Measurements from ENCODE around the gene NOC3L. TPM values are rescaled to one million over a fixed set of nuclear protein-coding genes. Genes with fewer than 3 reads are reported as not detected.

Gene NOC3L
- polyA plus RNA-seq, 3 donors, result 2.4 to 3.0 (median 2.7) TPM

DNA sequence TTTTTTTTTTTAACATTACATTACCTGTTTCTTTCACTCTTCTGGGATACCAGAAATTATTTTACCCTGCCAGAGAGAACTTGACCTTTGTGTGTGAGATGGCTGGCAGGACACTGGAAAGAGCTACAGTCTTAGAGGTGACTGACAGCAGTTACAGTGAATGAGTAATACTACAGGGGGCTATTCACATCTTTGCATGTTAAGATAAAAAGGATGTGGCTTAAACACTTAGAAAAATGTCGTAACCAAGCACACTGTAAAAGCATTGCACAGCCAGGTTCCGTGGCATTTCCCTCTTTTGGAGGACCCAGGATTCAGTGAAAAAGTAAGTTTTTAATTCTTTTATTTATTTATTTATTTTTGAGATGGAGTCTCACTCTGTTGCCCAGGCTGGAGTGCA lies 20.8 kb upstream of the NOC3L start:
- H3K9me3 Mint-ChIP-seq, result peaks cover 0 to 4% (median 0%) of the 10 kb centered on the region in 7 donors
- H3K27me3 ChIP-seq (ENCODE audit: control insufficient read depth in 2 of 2, insufficient read depth in 2 of 2, low read length in 2 of 2), result no peaks in the 10 kb centered on the region
- no peak overlapping the region for H3K4me3 Mint-ChIP-seq
- peak; percentile 43 to 73 (median 72) for DNase-seq
- H3K27ac Mint-ChIP-seq, result peak overlapping the region in 3 of 7 donors; percentile 19 to 77 (median 28)
- H4K20me1 ChIP-seq (ENCODE audit: insufficient read depth, low read length), result no peaks in the 10 kb centered on the region
- 17% methylated on average over 1 of the region's 2 CpGs for WGBS (ENCODE audit: insufficient coverage)
- H3K4me1 Mint-ChIP-seq, result peaks cover 25% of the 10 kb centered on the region
- intact Hi-C loops (cut with micrococcal nuclease), result no loop called here
- no peaks in the 10 kb centered on the region for H3K36me3 ChIP-seq (replicated peaks in 1 of 2; ENCODE audit: control insufficient read depth in 1 of 2, insufficient read depth in 2 of 2, low read length in 2 of 2)
- no peak overlapping the region for H2AFZ ChIP-seq (ENCODE audit: insufficient read depth, low read depth, low read length, poor library complexity, severe bottlenecking)
- peaks cover 8 to 14% of the 10 kb centered on the region in 2 donors for H3K4me1 ChIP-seq (ENCODE audit: control insufficient read depth in 1 of 2, insufficient read depth in 2 of 2, low read length in 2 of 2)
- no peak for TF ChIP-seq CTCF (IDR thresholded peaks at IDR 0.05)
- H3K27ac ChIP-seq (ENCODE audit: low read depth in 1 of 2, low read length in 2 of 2), result peak overlapping the region in 1 of 2 donors; percentile 12
- H3K4me3 ChIP-seq (replicated peaks in 1 of 3; ENCODE audit: low read depth in 2 of 3, low read length in 3 of 3), result no peak overlapping the region
- no peaks in the 10 kb centered on the region for H3K79me2 ChIP-seq (ENCODE audit: insufficient read depth, low read length)
- no peaks in the 10 kb centered on the region for H3K36me3 Mint-ChIP-seq
- peaks cover 6 to 10% (median 7%) of the 10 kb centered on the region in 3 donors for H3K27me3 Mint-ChIP-seq (ENCODE audit: low read depth in 3 of 3)
- H3K9me3 ChIP-seq (replicated peaks in 1 of 2; ENCODE audit: control insufficient read depth in 1 of 2, insufficient read depth in 1 of 2, low read length in 2 of 2), result no peaks in the 10 kb centered on the region
- no peak overlapping the region for H3K9ac ChIP-seq (ENCODE audit: insufficient read depth, low read length, poor library complexity, severe bottlenecking)
- no peak overlapping the region for H3K4me2 ChIP-seq (replicated peaks; ENCODE audit: extremely low read depth, low read length, poor library complexity, severe bottlenecking)

- H3K9me3 Mint-ChIP-seq, result no peaks in the 10 kb centered on the region
- TF ChIP-seq CTCF (IDR thresholded peaks at IDR 0.05), result no peak
- H3K4me3 Mint-ChIP-seq, result peak overlapping the region in 1 of 2 donors; percentile 46
- Histone ChIP-seq H3K9me3 (replicated peaks in 1 of 2; ENCODE audit: control insufficient read depth in 1 of 2, insufficient read depth in 1 of 2, low read length in 2 of 2) (no peaks in the 10 kb centered on the region), H3K9ac (ENCODE audit: insufficient read depth, low read length, poor library complexity, severe bottlenecking) (no peak overlapping the region), H2AFZ (ENCODE audit: insufficient read depth, low read depth, low read length, poor library complexity, severe bottlenecking) (no peak overlapping the region), H3K79me2 (ENCODE audit: insufficient read depth, low read length) (no peaks in the 10 kb centered on the region), H3K4me3 (replicated peaks in 1 of 3; ENCODE audit: low read depth in 2 of 3, low read length in 3 of 3) (no peak overlapping the region), H3K4me2 (replicated peaks; ENCODE audit: extremely low read depth, low read length, poor library complexity, severe bottlenecking) (no peak overlapping the region), H3K27ac (ENCODE audit: low read depth in 1 of 2, low read length in 2 of 2) (no peak overlapping the region), H3K4me1 (ENCODE audit: control insufficient read depth in 1 of 2, insufficient read depth in 2 of 2, low read length in 2 of 2) (no peaks in the 10 kb centered on the region), H3K36me3 (replicated peaks in 1 of 2; ENCODE audit: control insufficient read depth in 1 of 2, insufficient read depth in 2 of 2, low read length in 2 of 2) (no peaks in the 10 kb centered on the region), H4K20me1 (ENCODE audit: insufficient read depth, low read length) (no peaks in the 10 kb centered on the region), H3K27me3 (ENCODE audit: control insufficient read depth in 2 of 2, insufficient read depth in 2 of 2, low read length in 2 of 2) (peaks cover 0 to 6% of the 10 kb centered on the region in 2 donors)
- H3K4me1 Mint-ChIP-seq, result peaks cover 13% of the 10 kb centered on the region
- no peaks in the 10 kb centered on the region for H3K36me3 Mint-ChIP-seq
- intact Hi-C loops (cut with micrococcal nuclease), result no loop called here
- DNase-seq, result no peak
- no CpG with 5 or more reads among the region's 2 CpGs for WGBS (ENCODE audit: insufficient coverage)
- H3K27ac Mint-ChIP-seq, result no peak overlapping the region
- H3K27me3 Mint-ChIP-seq (ENCODE audit: low read depth in 3 of 3), result peaks cover 15 to 25% (median 16%) of the 10 kb centered on the region in 3 donors
Observed at GRCh38 chr10:94376865-94377264, 14.1 kb upstream of the NOC3L start.

All from CD14-positive monocyte (primary cell).